Gastrocnemius medialis (tissue), 4 donors: ENCODE measurements around the gene BAG5.

Experiments
- POLR2A ChIP-seq, 2 donors: fragments of 450-650 bp; IDR thresholded peaks; one replicate each; pipeline ENCODE4 v1.6.1; 2017; ENCODE audit warnings: antibody characterized with exemption in 2 of 2, mild to moderate bottlenecking in 2 of 2, moderate library complexity in 2 of 2
- TF ChIP-seq, protein P1 (sequence below), 5 experiments: fragments of 450-650 bp in 3 of 5; fragments of 200-600 bp in 2 of 5; sonication (generic) in 2 of 5; IDR thresholded peaks in 4 of 5; conservative IDR thresholded peaks in 1 of 5; 1 replicate in 4 of 5; 2 replicates in 1 of 5; pipeline ENCODE4 v1.5.1; 2016 to 2019; ENCODE audit warnings: antibody characterized with exemption in 5 of 5, mild to moderate bottlenecking in 3 of 5, moderate library complexity in 3 of 5

DNA sequence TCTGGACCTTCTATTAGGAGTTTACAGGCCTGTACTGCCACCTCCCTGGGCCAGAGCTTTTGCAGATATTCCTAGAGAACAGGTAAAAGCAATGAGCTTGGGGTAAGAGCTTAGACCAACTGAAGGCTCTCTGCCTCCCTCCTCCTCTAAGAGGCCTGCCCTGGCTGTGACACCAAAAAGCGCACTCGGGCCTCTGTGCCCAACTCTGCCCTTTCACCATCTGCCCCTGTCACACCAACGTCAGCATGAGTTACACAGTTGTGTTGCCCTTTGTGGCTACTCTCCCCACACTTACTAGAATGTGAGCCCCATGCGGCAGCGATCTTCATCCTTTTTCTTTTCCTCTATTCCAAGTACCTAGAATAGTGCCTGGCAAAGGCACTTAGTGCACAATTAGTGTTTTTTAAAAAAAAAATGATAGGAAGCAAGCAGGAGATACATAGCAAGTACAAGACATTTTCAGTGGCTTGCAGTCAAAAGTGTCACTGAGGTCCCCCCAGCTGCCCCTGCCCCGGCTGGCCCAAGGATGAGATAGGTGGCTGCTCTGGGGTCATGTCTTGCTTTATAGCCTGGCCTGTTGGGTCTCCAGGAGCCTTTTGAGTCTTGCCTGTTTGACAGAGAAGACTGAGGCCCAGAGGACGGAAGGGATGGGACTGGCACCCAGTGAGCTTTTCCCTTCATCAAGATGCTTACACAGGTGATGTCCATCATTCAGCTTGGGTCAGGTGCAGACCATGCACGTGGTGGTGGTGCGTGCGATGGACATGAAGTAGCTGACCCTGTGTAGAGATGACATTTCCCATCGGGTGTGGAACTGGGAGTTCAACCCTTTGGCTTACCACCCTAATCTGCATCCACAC is 52.4 kb downstream of the BAG5 start:
- TF ChIP-seq, protein P1, sequence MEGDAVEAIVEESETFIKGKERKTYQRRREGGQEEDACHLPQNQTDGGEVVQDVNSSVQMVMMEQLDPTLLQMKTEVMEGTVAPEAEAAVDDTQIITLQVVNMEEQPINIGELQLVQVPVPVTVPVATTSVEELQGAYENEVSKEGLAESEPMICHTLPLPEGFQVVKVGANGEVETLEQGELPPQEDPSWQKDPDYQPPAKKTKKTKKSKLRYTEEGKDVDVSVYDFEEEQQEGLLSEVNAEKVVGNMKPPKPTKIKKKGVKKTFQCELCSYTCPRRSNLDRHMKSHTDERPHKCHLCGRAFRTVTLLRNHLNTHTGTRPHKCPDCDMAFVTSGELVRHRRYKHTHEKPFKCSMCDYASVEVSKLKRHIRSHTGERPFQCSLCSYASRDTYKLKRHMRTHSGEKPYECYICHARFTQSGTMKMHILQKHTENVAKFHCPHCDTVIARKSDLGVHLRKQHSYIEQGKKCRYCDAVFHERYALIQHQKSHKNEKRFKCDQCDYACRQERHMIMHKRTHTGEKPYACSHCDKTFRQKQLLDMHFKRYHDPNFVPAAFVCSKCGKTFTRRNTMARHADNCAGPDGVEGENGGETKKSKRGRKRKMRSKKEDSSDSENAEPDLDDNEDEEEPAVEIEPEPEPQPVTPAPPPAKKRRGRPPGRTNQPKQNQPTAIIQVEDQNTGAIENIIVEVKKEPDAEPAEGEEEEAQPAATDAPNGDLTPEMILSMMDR (IDR thresholded peaks at IDR 0.05 in 4 of 5, conservative IDR thresholded peaks at IDR 0.05 in 1 of 5), result no peak
- no peak for TF ChIP-seq POLR2A (IDR thresholded peaks at IDR 0.05)
